GM12878 (cell line): ENCODE data around the gene RNF113B. TPM values are rescaled to one million over a fixed set of nuclear protein-coding genes. Genes with fewer than 3 reads are reported as not detected.

ENCODE experiments used
- IKZF1 ChIP-seq: fragments of 450-650 bp; conservative IDR thresholded peaks from 2 replicates; pipeline ENCODE4 v1.6.1; 2017; ENCODE audit warnings: antibody characterized with exemption, mild to moderate bottlenecking
- NKRF ChIP-seq: fragments of 450-650 bp; conservative IDR thresholded peaks from 2 replicates; pipeline ENCODE4 v1.6.1; 2017; ENCODE audit warnings: mild to moderate bottlenecking, moderate library complexity
- RBBP5 ChIP-seq: fragments of 200-600 bp; sonication (generic); conservative IDR thresholded peaks from 2 replicates; pipeline ENCODE4 v1.6.1; 2016
- REST ChIP-seq: IDR thresholded peaks from 2 replicates; pipeline ENCODE4 v1.6.1; 2012; ENCODE audit warnings: mild to moderate bottlenecking, low read depth, low read length
- SUPT20H ChIP-seq: IDR thresholded peaks from 2 replicates; pipeline ENCODE4 v1.6.1; 2011; ENCODE audit warnings: low read depth, mild to moderate bottlenecking, low read length, moderate library complexity, borderline replicate concordance; ENCODE audit not compliant: control insufficient read depth
- SUZ12 ChIP-seq: fragments of 200-600 bp; sonication (generic); IDR thresholded peaks from one replicate; pipeline ENCODE4 v1.6.1; 2018; ENCODE audit warnings: antibody characterized with exemption, mild to moderate bottlenecking; ENCODE audit not compliant: unreplicated experiment
- TCF7 ChIP-seq: IDR thresholded peaks from 2 replicates; pipeline ENCODE4 v1.6.1; 2014; ENCODE audit warnings: antibody characterized with exemption, borderline replicate concordance
- ZNF687 ChIP-seq: fragments of 450-650 bp; IDR thresholded peaks from 2 replicates; pipeline ENCODE4 v1.6.1; 2017; ENCODE audit warnings: mild to moderate bottlenecking, moderate library complexity
- polyA plus RNA-seq, 11 experiments: library from polyadenylated mRNA; depleted of rRNA in 4 of 11; unstranded in 6 of 11; stranded (reverse) in 5 of 11; fragments of >200 nt; fragmentation: Nextera tagmentation in 4 of 11; fragmentation: Illumina TruSeq in 1 of 11; extraction: Ambion mirVana in 4 of 11; extraction: Trizol in 1 of 11; gene quantifications; 1 replicate in 1 of 11; 2 replicates in 10 of 11; pipeline versions ENCODE4 v1.2.1 to v1.2.3, GENCODE V29; 2011 to 2016; ENCODE audit warnings: inconsistent platforms in 2 of 11, missing spikeins in 2 of 11, low read depth in 1 of 11
- total RNA-seq, 4 experiments: library from RNA; depleted of rRNA in 3 of 4; stranded (reverse); fragments of >200 nt in 3 of 4; fragmentation: Illumina TruSeq in 1 of 4; extraction: Trizol in 1 of 4; gene quantifications; 2 replicates each; pipeline versions ENCODE4 v1.2.1 to v1.2.3, GENCODE V29; 2013 to 2021

Gene RNF113B
- total and polyA plus RNA-seq, 10 of the 15 experiments (the other 5 are each of a cell fraction or from before 2014, with no cell fraction given) = not detected

- TF ChIP-seq SUPT20H = no peak
- no peak for TF ChIP-seq ZNF687
- peak; percentile 51 for TF ChIP-seq SUZ12
- no peak for TF ChIP-seq RBBP5
- no peak for TF ChIP-seq TCF7
- TF ChIP-seq REST = no peak
- TF ChIP-seq NKRF = peak; percentile 41; the same call in 1 of the 2 replicates
- TF ChIP-seq IKZF1 = peak; percentile 24; the same call in 1 of the 2 replicates
- TF ChIP-seq, all 136 proteins: peak for 6
These were observed 33.5 kb downstream of the RNF113B start (continued) for GRCh38 chr13:98143601-98144026.
